Progenitor cell of endocrine pancreas (in vitro differentiated cells): ENCODE data around the gene KRT84. TPM values are rescaled to one million over a fixed set of nuclear protein-coding genes. Genes with fewer than 3 reads are reported as not detected.

Source experiments
- DNase-seq: peaks from one replicate; pipeline ENCODE4 v3.0.0; 2021; ENCODE audit warnings: low spot score; ENCODE audit not compliant: unreplicated experiment
- H3K27ac Mint-ChIP-seq: 2 replicates; pipeline ENCODE4 v1.8.0; 2021; ENCODE audit warnings: mild to moderate bottlenecking, moderate library complexity, mixed read lengths
- H3K27me3 Mint-ChIP-seq: 2 replicates; pipeline ENCODE4 v1.8.0; 2021; ENCODE audit warnings: mixed read lengths
- H3K36me3 Mint-ChIP-seq: 2 replicates; pipeline ENCODE4 v1.8.0; 2022; ENCODE audit warnings: mixed read lengths; ENCODE audit not compliant: insufficient read depth
- H3K4me1 Mint-ChIP-seq: 2 replicates; pipeline ENCODE4 v1.8.0; 2021; ENCODE audit warnings: low read depth, mixed read lengths
- H3K4me3 Mint-ChIP-seq: 2 replicates; pipeline ENCODE4 v1.8.0; 2021; ENCODE audit warnings: low read depth, mild to moderate bottlenecking, moderate library complexity, mixed read lengths
- H3K9me3 Mint-ChIP-seq: 2 replicates; pipeline ENCODE4 v1.8.0; 2021; ENCODE audit warnings: low read depth, mixed read lengths
- total RNA-seq: library from RNA; stranded (reverse); gene quantifications from 2 replicates; pipeline ENCODE4 v1.2.1, GENCODE V29; 2021
- TF ChIP-seq, protein P1 (sequence below): fragments of 200-600 bp; sonication (generic); IDR thresholded peaks from one replicate; pipeline ENCODE4 v1.5.0; 2021; ENCODE audit warnings: antibody characterized with exemption, mild to moderate bottlenecking; ENCODE audit not compliant: unreplicated experiment

Gene KRT84
- total RNA-seq, 1 donor from 2014 or later: not detected

- Mint-ChIP-seq H3K4me1 (no peaks in the 10 kb centered on the region), H3K36me3 (no peaks in the 10 kb centered on the region), H3K27me3 (peaks cover 59% of the 10 kb centered on the region), H3K27ac (no peak overlapping the region), H3K4me3 (no peak overlapping the region), H3K9me3 (no peaks in the 10 kb centered on the region)
- TF ChIP-seq, protein P1, sequence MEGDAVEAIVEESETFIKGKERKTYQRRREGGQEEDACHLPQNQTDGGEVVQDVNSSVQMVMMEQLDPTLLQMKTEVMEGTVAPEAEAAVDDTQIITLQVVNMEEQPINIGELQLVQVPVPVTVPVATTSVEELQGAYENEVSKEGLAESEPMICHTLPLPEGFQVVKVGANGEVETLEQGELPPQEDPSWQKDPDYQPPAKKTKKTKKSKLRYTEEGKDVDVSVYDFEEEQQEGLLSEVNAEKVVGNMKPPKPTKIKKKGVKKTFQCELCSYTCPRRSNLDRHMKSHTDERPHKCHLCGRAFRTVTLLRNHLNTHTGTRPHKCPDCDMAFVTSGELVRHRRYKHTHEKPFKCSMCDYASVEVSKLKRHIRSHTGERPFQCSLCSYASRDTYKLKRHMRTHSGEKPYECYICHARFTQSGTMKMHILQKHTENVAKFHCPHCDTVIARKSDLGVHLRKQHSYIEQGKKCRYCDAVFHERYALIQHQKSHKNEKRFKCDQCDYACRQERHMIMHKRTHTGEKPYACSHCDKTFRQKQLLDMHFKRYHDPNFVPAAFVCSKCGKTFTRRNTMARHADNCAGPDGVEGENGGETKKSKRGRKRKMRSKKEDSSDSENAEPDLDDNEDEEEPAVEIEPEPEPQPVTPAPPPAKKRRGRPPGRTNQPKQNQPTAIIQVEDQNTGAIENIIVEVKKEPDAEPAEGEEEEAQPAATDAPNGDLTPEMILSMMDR: no peak
- DNase-seq: no peak
Observed at GRCh38 chr12:52369211-52369610, 16.2 kb downstream of the KRT84 start.

GRCh38 chr12:52368508-52368907 lies 16.9 kb downstream of the KRT84 start:
- Mint-ChIP-seq H3K9me3 (no peaks in the 10 kb centered on the region), H3K27me3 (peaks cover 63% of the 10 kb centered on the region), H3K27ac (no peak overlapping the region), H3K36me3 (no peaks in the 10 kb centered on the region), H3K4me1 (no peaks in the 10 kb centered on the region), H3K4me3 (no peak overlapping the region)
- DNase-seq: no peak
- TF ChIP-seq, protein P1: no peak

DNA sequence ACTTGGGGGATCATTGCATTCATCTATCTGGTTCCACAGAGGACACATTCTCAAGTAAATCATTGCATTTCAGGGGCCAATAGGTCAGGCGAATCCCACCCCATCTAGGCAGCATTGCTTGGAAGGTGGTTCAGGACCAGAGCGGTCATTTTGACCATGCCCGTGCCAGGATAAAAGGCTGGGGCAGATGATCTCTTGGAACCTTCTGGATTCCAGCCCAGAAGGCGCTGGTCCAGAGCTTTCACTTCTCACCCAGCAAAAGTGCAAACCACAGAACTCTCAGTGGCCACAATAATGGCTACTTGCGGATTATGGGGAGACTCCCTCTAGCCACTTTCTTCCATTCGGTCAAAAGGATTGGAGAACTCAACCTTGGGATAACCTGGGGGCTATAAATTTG lies 17.6 kb downstream of the KRT84 start:
- Mint-ChIP-seq H3K27ac (no peak overlapping the region), H3K27me3 (peaks cover 70% of the 10 kb centered on the region), H3K9me3 (no peaks in the 10 kb centered on the region), H3K36me3 (no peaks in the 10 kb centered on the region), H3K4me3 (no peak overlapping the region), H3K4me1 (no peaks in the 10 kb centered on the region)
- TF ChIP-seq, protein P1: no peak
- DNase-seq: no peak

DNA sequence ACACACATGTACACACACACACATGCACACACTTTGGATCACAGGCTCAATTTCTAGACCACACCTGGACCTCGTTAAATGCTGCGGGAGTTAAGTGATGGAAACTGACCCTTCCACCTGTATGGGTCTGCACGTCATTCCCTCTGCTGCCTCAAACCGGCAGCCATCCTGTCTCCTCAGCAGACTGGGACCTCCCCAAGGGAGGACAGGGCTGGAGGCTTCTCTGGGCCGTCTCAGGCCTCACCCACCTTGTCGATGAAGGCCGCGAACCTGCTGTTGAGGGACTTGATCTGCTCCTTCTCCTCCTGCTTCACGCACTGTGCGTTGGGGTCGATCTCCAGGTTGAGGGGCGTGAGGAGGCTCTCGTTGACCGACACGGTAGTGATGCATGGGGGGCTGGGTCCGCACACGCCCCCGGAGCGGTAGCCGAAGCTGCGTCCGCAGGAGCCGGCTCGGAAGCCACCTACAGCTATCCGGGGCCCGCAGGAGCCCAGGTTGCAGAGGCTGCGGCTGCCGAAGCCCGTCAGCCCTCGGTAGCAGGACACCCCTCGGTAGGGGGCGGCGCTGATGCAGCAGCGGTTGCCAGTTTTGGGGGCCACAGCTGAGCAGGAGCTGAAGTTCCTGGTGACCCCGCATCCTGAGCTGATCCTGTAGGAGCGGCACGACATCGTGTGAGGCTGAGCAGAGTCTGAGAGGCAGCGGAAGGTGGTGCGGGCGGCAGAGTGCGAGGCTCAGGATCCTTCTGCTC lies 18.5 kb downstream of the KRT84 start, which contains the start of gene KRT85:
KRT85 (minus strand) TSS at position 744 of the 748 bp plus-strand sequence; CDS start at position 668, 76 bp downstream.
- H3K27me3 Mint-ChIP-seq: peaks cover 70% of the 10 kb centered on the region
- no peak within 1 kb of the TSS for H3K27ac Mint-ChIP-seq
- H3K4me3 Mint-ChIP-seq: no peak within 1 kb of the TSS
- no peak for DNase-seq
- H3K36me3 Mint-ChIP-seq: no peaks in the 10 kb centered on the region
- no peaks in the 10 kb centered on the region for H3K4me1 Mint-ChIP-seq
- TF ChIP-seq, protein P1: no peak
- H3K9me3 Mint-ChIP-seq: no peaks in the 10 kb centered on the region

- Mint-ChIP-seq H3K9me3 (no peaks in the 10 kb centered on the region), H3K4me3 (no peak overlapping the region), H3K36me3 (no peaks in the 10 kb centered on the region), H3K27ac (no peak overlapping the region), H3K27me3 (peaks cover 64% of the 10 kb centered on the region), H3K4me1 (no peaks in the 10 kb centered on the region)
- TF ChIP-seq, protein P1: no peak
- DNase-seq: no peak
Observed at GRCh38 chr12:52364901-52365489, 20.5 kb downstream of the KRT84 start.
